C4-2B (cell line): ENCODE data around the gene DOC2B.
"Not testable (repeated sequence)": the region's sequence is repeated elsewhere in the genome, so short reads cannot be mapped to it uniquely, and the experiment has no call there.

Source experiments
- ZFX ChIP-seq: fragments of 450-650 bp; IDR thresholded peaks from 2 replicates; pipeline ENCODE4 v1.6.1; 2017
- TF ChIP-seq, protein P1 (sequence below): fragments of 450-650 bp; conservative IDR thresholded peaks from 2 replicates; pipeline ENCODE4 v1.5.1; 2017; ENCODE audit warnings: mild to moderate bottlenecking

DNA sequence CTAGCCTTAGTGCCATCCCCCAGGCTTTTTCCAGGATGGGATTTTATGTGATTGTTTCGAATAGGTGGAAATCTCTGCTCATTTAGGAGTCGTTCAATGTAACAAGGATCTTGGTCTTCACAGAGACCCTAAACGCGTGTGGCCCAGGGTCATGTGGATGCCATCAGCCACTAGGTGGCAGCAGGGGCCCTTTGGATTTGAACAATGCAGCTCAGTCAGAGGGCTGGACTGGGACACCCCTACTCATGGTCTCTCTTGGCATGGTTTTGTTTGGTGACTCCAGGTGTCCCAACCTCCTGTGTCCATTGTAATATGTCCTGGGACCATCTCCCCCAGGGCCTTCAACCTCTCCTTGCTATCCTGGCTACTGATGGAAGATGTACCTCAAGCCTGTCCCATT, 44.9 kb downstream of the DOC2B start:
- TF ChIP-seq, protein P1, sequence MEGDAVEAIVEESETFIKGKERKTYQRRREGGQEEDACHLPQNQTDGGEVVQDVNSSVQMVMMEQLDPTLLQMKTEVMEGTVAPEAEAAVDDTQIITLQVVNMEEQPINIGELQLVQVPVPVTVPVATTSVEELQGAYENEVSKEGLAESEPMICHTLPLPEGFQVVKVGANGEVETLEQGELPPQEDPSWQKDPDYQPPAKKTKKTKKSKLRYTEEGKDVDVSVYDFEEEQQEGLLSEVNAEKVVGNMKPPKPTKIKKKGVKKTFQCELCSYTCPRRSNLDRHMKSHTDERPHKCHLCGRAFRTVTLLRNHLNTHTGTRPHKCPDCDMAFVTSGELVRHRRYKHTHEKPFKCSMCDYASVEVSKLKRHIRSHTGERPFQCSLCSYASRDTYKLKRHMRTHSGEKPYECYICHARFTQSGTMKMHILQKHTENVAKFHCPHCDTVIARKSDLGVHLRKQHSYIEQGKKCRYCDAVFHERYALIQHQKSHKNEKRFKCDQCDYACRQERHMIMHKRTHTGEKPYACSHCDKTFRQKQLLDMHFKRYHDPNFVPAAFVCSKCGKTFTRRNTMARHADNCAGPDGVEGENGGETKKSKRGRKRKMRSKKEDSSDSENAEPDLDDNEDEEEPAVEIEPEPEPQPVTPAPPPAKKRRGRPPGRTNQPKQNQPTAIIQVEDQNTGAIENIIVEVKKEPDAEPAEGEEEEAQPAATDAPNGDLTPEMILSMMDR, result peak; percentile 44
- not testable (repeated sequence) for TF ChIP-seq ZFX
